ENCODE results near the gene GNG7.
"Not testable (repeated sequence)": the region's sequence is repeated elsewhere in the genome, so short reads cannot be mapped to it uniquely, and the experiment has no call there.

GNG7 gene

GRCh38 chr19:2668175-2668763 lies 34.2 kb downstream of the GNG7 start:
- no peak for DNase-seq

GRCh38 chr19:2667349-2667748 lies 35.1 kb downstream of the GNG7 start:
- not testable (repeated sequence) for DNase-seq

GRCh38 chr19:2666344-2666994 lies 36.0 kb downstream of the GNG7 start:
- no peak for DNase-seq

GRCh38 chr19:2665103-2665502 lies 37.4 kb downstream of the GNG7 start:
- no peak for DNase-seq

- no peak for DNase-seq
Measured at GRCh38 chr19:2663920-2664571, 38.4 kb downstream of the GNG7 start.

GRCh38 chr19:2661615-2662014 lies 40.9 kb downstream of the GNG7 start:
- no peak for DNase-seq

- no peak for DNase-seq
Measured at GRCh38 chr19:2659856-2660432, 42.5 kb downstream of the GNG7 start.

- DNase-seq: no peak
Measured at GRCh38 chr19:2656533-2656932, 46.0 kb downstream of the GNG7 start.

GRCh38 chr19:2653710-2654707 lies 48.5 kb downstream of the GNG7 start:
- no peak for DNase-seq

GRCh38 chr19:2653218-2653617 lies 49.3 kb downstream of the GNG7 start:
- no peak for DNase-seq

- DNase-seq: no peak
Measured at GRCh38 chr19:2652504-2653099, 49.9 kb downstream of the GNG7 start.

- not testable (repeated sequence) for DNase-seq
Measured at GRCh38 chr19:2651002-2651733, 51.3 kb downstream of the GNG7 start.

- no peak for DNase-seq
Measured at GRCh38 chr19:2650515-2650914, 52.0 kb downstream of the GNG7 start.

GRCh38 chr19:2648528-2648937 lies 54.0 kb downstream of the GNG7 start:
- peak; percentile 65 to 70 for DNase-seq

GRCh38 chr19:2648099-2648498 lies 54.4 kb downstream of the GNG7 start:
- no peak for DNase-seq

- DNase-seq: no peak
Measured at GRCh38 chr19:2646866-2647535, 55.5 kb downstream of the GNG7 start.

GRCh38 chr19:2645826-2646225 lies 56.7 kb downstream of the GNG7 start:
- DNase-seq: no peak

- DNase-seq: not testable (repeated sequence)
Measured at GRCh38 chr19:2643123-2643737, 59.3 kb downstream of the GNG7 start.

- no peak for DNase-seq
Measured at GRCh38 chr19:2641332-2641698, 61.2 kb downstream of the GNG7 start.

- no peak for DNase-seq
Measured at GRCh38 chr19:2640563-2641331, 61.7 kb downstream of the GNG7 start.
